A172 (cell line): ENCODE data around the gene SSTR5. TPM values are rescaled to one million over a fixed set of nuclear protein-coding genes. Genes with fewer than 3 reads are reported as not detected.

Source experiments
- DNase-seq: peaks from one replicate; pipeline ENCODE4 v3.0.0-alpha.2; 2015; ENCODE audit warnings: low spot score
- total RNA-seq: library from RNA; depleted of rRNA; stranded (reverse); fragments of >200 nt; shearing (Covaris generic); gene quantifications from 2 replicates; pipeline ENCODE4 v1.2.3, GENCODE V29; 2014

The SSTR5 gene
- total RNA-seq, 1 experiment from 2014 or later: not detected

- DNase-seq: no peak
These were observed 30.5 kb downstream of the SSTR5 start for GRCh38 chr16:1102921-1103635.

DNA sequence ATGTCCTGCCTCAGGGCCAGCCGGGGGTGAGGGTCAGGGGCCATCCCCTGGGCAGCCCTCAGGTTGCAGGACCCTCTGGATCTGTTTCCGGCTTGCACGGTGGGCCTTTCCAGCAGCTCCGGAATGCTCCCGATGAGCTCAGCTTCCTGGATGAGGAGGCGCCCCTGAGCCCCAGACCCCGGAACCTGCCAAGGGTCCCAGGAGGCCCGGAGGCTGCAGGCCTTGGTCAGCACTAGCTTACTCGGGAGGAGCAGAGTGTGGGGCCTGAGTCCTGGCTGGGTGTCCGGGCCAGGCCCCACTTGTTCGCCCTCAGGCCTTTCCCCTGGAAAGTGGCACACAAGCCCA lies 31.1 kb downstream of the SSTR5 start:
- no peak for DNase-seq

GRCh38 chr16:1105888-1106620 lies 33.5 kb downstream of the SSTR5 start:
- peak; percentile 66 for DNase-seq

DNA sequence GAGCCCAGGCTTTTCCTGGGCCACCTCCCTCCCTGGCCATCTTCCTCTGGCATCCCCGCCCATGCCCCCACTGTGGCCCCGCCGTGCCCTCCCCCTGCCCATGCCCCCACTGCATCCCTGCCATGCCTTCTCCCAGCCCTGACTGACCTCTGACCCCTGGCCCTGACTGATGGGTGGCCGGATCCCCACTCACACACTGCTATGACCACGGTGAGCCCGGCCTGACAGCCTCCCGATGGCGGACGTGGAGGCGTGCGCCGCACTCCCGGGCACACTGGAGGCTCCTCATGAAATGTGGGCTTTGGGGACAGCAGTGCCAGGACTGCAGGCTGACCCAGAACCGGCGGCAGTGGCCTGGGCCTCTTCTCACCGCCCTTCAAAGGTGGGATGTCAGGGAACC lies 34.1 kb downstream of the SSTR5 start:
- no peak for DNase-seq

GRCh38 chr16:1107141-1107540 lies 34.6 kb downstream of the SSTR5 start:
- DNase-seq: no peak

- no peak for DNase-seq
These were observed 35.2 kb downstream of the SSTR5 start for GRCh38 chr16:1107731-1108130.

DNA sequence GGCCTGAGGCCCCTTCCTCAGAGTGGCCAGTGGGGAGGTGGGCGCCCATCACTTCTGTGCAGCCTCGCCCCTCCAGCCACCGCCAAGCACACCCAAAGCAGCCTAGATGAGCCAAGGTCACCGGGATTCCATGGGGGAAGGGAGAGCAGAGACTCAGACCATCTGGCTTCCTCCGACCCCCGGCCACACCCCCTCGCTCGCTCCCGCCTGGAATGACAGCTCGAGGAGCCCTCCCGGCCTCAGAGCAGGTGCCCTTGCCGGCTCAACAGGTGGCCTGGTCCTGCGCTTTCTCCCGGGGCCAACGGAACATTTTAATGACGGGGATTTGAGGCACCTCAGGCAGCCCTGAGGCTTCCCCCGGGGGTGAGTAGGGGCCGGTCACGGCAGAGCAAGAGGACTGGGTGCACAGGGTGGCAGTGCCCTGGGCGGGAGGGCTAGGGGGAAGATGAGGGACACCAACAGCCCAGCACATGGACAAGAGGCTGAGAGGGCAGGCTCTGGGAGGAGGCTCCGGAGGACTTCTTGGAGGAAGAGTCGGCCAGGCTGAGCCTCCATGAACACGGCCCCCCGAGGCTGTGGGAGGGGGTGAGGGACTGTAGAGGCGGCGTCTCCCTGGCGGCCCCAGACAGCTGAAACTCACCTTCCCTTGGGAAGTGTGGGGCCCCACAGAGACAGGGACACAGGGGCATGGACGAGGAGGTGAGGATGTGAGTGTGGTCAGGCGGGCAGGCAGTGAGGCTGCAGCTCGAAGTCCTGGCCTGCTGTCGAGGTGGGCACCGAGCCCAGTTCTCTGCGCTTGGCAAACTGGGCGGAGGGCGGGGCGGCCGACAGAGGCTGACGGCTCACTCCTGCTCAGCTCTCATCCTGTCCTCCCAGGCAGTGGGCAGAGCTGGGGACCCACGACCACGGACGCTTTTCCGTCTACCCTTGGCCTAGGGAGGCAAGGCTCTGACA lies 36.0 kb downstream of the SSTR5 start:
- DNase-seq: peak; percentile 76

DNA sequence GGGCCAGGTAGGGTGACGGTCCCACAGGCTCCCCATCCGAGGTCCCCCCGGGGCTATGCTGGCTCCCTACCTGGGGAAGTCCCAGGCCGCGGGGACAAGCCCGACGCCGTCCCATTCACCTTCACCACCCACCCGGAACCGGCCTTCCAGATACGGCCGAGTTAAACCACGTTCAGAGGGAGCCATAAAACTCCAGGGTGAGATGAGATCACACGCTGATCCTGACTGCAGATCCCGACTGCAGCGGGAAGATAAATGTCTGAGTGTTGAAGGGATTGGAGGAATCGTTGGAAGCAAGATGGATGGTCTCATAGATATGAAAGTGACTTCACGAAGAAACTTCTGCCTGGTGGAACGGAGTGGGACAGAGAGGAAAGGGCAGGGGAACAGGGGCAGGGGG lies 37.1 kb downstream of the SSTR5 start:
- no peak for DNase-seq

GRCh38 chr16:1112506-1113184 lies 40.1 kb downstream of the SSTR5 start:
- DNase-seq: no peak

GRCh38 chr16:1113489-1113888 lies 40.9 kb downstream of the SSTR5 start:
- DNase-seq: no peak

- no peak for DNase-seq
These were observed 41.5 kb downstream of the SSTR5 start for GRCh38 chr16:1113889-1114526.

- DNase-seq: no peak
These were observed 44.1 kb downstream of the SSTR5 start for GRCh38 chr16:1116693-1117077.

DNA sequence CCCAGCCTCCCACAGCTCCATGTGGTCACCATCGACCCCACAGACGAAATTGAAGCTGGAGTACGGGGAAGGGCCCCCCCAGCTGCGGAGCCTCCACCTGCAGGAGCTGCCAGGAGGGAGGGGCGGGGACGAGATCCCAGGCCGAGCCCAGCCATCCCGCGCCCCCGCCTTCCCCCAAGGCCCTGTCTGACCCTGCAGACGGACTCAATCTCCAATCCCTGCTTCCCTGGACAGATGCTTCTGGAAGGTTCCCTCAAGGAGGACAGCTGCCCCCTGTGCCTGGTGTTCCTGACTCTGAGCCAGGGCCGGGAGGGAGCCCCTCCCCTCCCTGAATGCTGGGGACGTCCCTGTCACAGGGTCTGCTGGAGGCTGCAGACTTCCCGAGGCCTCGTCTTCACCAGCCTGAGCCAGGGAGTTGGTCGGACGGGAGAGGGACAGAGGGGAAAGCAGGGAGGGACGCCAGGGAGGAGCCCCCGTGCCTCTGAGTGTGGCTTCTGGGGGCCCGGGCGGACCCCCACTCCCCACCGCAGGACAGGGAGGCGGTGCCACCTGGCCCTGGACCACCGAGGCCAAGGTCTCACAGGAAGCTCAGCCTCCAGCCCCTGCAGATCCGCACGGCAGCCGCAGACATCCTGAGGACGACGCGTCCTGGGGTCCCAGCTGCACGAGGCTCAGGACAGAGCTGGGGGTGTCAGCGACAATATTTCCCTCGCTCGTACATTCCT lies 44.8 kb downstream of the SSTR5 start:
- no peak for DNase-seq

GRCh38 chr16:1117926-1118325 lies 45.4 kb downstream of the SSTR5 start:
- DNase-seq: no peak

DNA sequence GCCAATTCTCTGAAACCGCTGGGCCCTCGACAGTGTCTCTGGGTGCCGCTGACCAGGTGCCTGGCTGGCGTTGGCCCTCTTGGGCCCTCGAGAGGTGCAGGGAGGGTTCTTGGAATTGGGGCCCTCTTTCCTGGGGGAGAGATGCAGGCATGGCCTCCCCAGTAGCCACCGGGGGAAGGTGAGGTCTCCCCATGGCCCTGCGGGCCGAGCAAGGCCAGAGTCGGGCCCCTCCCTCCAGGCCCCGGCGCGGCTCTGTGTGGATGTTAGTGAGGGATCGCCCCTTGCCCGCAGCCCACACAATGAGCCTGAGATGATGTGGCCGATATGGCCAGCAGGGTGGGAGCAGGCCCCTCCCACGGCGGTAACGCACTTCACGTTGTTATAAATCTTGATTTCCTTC lies 46.6 kb downstream of the SSTR5 start:
- no peak for DNase-seq

DNA sequence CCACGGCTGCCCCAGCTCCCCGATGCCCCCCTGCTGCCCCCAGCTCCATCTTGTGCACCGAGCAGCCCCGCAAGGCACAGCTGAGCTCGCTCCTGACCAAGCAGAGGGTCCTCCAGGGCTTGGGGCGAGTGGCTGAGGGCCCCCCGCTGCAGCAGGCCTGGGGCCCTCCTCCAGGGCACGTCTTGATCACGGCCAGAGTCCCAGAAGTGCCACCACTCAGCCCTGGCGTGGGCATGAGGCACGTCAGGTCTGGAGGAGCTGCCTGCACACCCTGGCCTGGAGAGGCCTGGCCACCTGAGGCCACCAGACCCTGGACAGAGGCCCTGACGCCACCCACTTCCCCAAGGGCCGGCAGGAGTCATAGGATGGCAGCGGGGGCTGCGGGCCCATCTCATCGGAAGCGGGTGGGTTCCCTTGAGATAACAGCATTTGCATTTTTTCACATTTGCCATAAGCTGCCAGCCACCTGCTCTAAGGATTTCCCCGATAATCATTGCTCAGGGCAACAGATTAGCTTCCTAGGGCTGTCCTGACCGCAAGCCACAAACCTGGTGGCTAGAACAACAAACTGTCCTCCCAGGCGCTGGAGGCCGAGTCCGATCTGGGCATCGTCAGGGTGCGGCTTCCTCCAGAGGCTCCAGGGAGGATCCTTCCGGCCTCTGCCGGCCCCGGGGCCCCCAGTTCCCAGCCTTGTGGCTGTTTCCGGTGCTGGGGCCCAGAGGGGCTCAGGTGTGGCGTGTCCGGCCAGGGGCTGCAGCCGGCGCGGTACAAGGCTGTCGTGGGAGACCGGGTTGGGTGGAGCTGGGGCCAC lies 47.4 kb downstream of the SSTR5 start:
- peak; percentile 81 for DNase-seq

- no peak for DNase-seq
These were observed 48.0 kb downstream of the SSTR5 start for GRCh38 chr16:1120577-1120941.

GRCh38 chr16:1121009-1121408 lies 48.5 kb downstream of the SSTR5 start:
- DNase-seq: no peak

DNA sequence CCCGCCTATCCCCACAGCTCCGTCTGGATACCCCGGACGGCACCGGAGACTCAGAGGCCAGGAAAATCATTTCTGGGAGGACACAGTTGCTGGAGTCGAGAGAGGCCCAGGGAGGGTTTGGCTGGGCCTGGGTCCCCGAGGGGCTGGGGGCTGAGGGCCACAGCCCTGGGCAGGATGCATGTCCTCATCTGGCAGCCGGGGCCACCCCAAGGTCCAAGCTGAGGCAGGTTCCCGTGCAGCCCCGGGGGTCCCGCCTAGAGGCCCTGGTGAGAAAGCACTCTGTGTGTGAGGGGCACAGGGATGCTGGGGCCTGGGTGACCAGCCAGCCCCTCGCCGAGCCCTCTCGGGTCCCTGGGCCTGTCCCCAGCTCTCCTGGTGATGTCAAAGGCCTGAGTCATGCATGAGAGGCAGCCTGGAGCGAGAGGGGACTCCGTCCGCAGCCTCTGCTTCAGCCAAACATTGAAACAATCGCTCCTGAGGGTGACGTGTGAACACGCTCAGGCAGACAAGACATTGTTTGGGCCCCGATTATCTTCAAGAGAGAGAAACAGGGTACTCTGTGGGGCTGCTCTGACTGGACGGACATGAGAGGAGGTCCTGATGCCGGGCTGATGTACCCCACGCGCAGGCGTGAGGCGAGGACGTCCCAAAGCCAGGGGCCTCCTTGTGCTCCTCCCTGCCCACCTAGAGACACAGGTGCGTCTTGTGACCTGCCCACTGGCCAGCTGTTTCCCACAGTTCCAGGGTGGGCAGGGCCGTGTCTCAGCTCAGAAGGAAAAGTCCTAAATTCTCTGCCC lies 49.3 kb downstream of the SSTR5 start:
- no peak for DNase-seq
